Liver (tissue), 9 donors: ENCODE measurements around the gene ETV6. TPM values are rescaled to one million over a fixed set of nuclear protein-coding genes. Genes with fewer than 3 reads are reported as not detected.

Experiments used
- DNase-seq: peaks from one replicate; pipeline ENCODE4 v3.0.0-alpha.2; 2017; ENCODE audit warnings: low spot score
- H3K27ac ChIP-seq, 2 donors: one replicate each; pipeline ENCODE4 v1.7.0; 2013; ENCODE audit warnings: inconsistent platforms in 2 of 2, low read length in 2 of 2, control low read depth in 1 of 2, low read depth in 1 of 2, mild to moderate bottlenecking in 1 of 2
- H3K27me3 ChIP-seq, 4 donors: one replicate each; pipeline versions ENCODE4 v1.6.1 to v1.7.0; 2013; ENCODE audit warnings: low read length in 3 of 4, inconsistent platforms in 1 of 4, mild to moderate bottlenecking in 1 of 4, moderate library complexity in 1 of 4; ENCODE audit not compliant: control insufficient read depth in 4 of 4, insufficient read depth in 4 of 4
- H3K36me3 ChIP-seq, 4 donors: one replicate each; pipeline versions ENCODE4 v1.6.1 to v1.7.0; 2013; ENCODE audit warnings: low read length in 3 of 4, mild to moderate bottlenecking in 3 of 4, low read depth in 1 of 4, moderate library complexity in 1 of 4; ENCODE audit not compliant: control insufficient read depth in 4 of 4, insufficient read depth in 3 of 4
- H3K4me1 ChIP-seq, 4 donors: one replicate each; pipeline versions ENCODE4 v1.6.1 to v1.7.0; 2013; ENCODE audit warnings: low read length in 3 of 4, mild to moderate bottlenecking in 3 of 4, moderate library complexity in 1 of 4; ENCODE audit not compliant: control insufficient read depth in 4 of 4, insufficient read depth in 4 of 4
- H3K4me3 ChIP-seq, 3 donors: one replicate each; pipeline versions ENCODE4 v1.6.1 to v1.7.0; 2013; ENCODE audit warnings: low read length in 3 of 3, control low read depth in 1 of 3, low read depth in 1 of 3, mild to moderate bottlenecking in 1 of 3
- H3K9ac ChIP-seq, 2 donors: one replicate each; pipeline ENCODE4 v1.7.0; 2013; ENCODE audit warnings: low read length in 2 of 2, mild to moderate bottlenecking in 2 of 2, moderate library complexity in 2 of 2, control low read depth in 1 of 2, low read depth in 1 of 2
- H3K9me3 ChIP-seq, 4 donors: one replicate each; pipeline versions ENCODE4 v1.6.1 to v1.7.0; 2013; ENCODE audit warnings: low read length in 3 of 4; ENCODE audit not compliant: control insufficient read depth in 4 of 4
- ATF3 ChIP-seq: IDR thresholded peaks from 2 replicates; pipeline ENCODE4 v1.6.1; 2016; ENCODE audit warnings: antibody characterized with exemption
- CTCF ChIP-seq: fragments of 150-350 bp; IDR thresholded peaks from 2 replicates; pipeline ENCODE4 v1.5.1; 2017; ENCODE audit warnings: improper control_type of control experiment, low read depth, low read length; ENCODE audit not compliant: missing input control
- EGR1 ChIP-seq, 2 donors: IDR thresholded peaks; 2 replicates each; pipeline ENCODE4 v1.6.1; 2016 to 2018; ENCODE audit warnings: antibody characterized with exemption in 2 of 2, low read depth in 2 of 2
- FOXA1 ChIP-seq: IDR thresholded peaks from 2 replicates; pipeline ENCODE4 v1.6.1; 2016; ENCODE audit warnings: antibody characterized with exemption
- FOXA2 ChIP-seq: IDR thresholded peaks from 2 replicates; pipeline ENCODE4 v1.6.1; 2016; ENCODE audit warnings: antibody characterized with exemption
- GABPA ChIP-seq, 2 donors: IDR thresholded peaks in 1 of 2; conservative IDR thresholded peaks in 1 of 2; 2 replicates each; pipeline ENCODE4 v1.6.1; 2016; ENCODE audit warnings: antibody characterized with exemption in 2 of 2, mild to moderate bottlenecking in 1 of 2, moderate library complexity in 1 of 2
- HNF4A ChIP-seq, 2 donors: conservative IDR thresholded peaks; 2 replicates each; pipeline ENCODE4 v1.6.1; 2016; ENCODE audit warnings: antibody characterized with exemption in 2 of 2, mild to moderate bottlenecking in 2 of 2
- HNF4G ChIP-seq: IDR thresholded peaks from 2 replicates; pipeline ENCODE4 v1.6.1; 2016; ENCODE audit warnings: antibody characterized with exemption
- JUND ChIP-seq, 2 donors: IDR thresholded peaks; 2 replicates each; pipeline ENCODE4 v1.6.1; 2016; ENCODE audit warnings: antibody characterized with exemption in 2 of 2
- MAX ChIP-seq: IDR thresholded peaks from 2 replicates; pipeline ENCODE4 v1.6.1; 2016; ENCODE audit warnings: antibody characterized with exemption
- NR2F2 ChIP-seq: IDR thresholded peaks from 2 replicates; pipeline ENCODE4 v1.6.1; 2016; ENCODE audit warnings: antibody characterized with exemption
- RAD21 ChIP-seq, 2 donors: IDR thresholded peaks; 2 replicates each; pipeline ENCODE4 v1.6.1; 2016; ENCODE audit warnings: antibody characterized with exemption in 2 of 2, mild to moderate bottlenecking in 2 of 2
- REST ChIP-seq: IDR thresholded peaks from 2 replicates; pipeline ENCODE4 v1.6.1; 2016; ENCODE audit warnings: antibody characterized with exemption, mild to moderate bottlenecking
- TAF1 ChIP-seq: conservative IDR thresholded peaks from 2 replicates; pipeline ENCODE4 v1.6.1; 2016; ENCODE audit warnings: antibody characterized with exemption, mild to moderate bottlenecking
- YY1 ChIP-seq: IDR thresholded peaks from 2 replicates; pipeline ENCODE4 v1.6.1; 2016; ENCODE audit warnings: antibody characterized with exemption, mild to moderate bottlenecking
- ZBTB33 ChIP-seq: IDR thresholded peaks from 2 replicates; pipeline ENCODE4 v1.6.1; 2016; ENCODE audit warnings: antibody characterized with exemption
- WGBS: extraction: QIAGEN DNeasy Blood & Tissue Kit; methylation state at CpG from one replicate; pipeline ENCODE4 v1.1.7; 2013; 5-methylcytosine and 5-hydroxymethylcytosine counted together
- polyA plus RNA-seq, 2 donors: library from polyadenylated mRNA; stranded (reverse) in 1 of 2; unstranded in 1 of 2; fragments of 200-250 nt in 1 of 2; fragments of >200 nt in 1 of 2; fragmentation: Nextera tagmentation in 1 of 2; extraction: Ambion mirVana in 1 of 2; gene quantifications; one replicate each; pipeline versions ENCODE4 v1.2.1 to v1.2.3, GENCODE V29; 2013 to 2015
- total RNA-seq, 2 donors: library from RNA; depleted of rRNA; stranded (reverse); fragments of >200 nt; gene quantifications; one replicate each; pipeline ENCODE4 v1.2.3, GENCODE V29; 2014
- donor health status: healthy.
- donor health status: healthy.
- donor health status: healthy.
- donor health status: healthy.
- donor health status: healthy.

The ETV6 gene
- total and polyA plus RNA-seq, 4 donors, result 2.0 to 6.2 (median 3.5) TPM

- Histone ChIP-seq H3K36me3 (no peaks in the 10 kb centered on the region), H3K9me3 (no peaks in the 10 kb centered on the region), H3K27me3 (no peaks in the 10 kb centered on the region), H3K27ac (no peak overlapping the region), H3K4me3 (no peak overlapping the region), H3K9ac (no peak overlapping the region), H3K4me1 (no peaks in the 10 kb centered on the region)
- WGBS, result 84% methylated on average over 4 of the region's 4 CpGs
- TF ChIP-seq CTCF, result no peak
- no peak for TF ChIP-seq HNF4A (conservative IDR thresholded peaks at IDR 0.05)
- TF ChIP-seq NR2F2, result no peak
- no peak for TF ChIP-seq EGR1 (IDR thresholded peaks at IDR 0.05; ENCODE audit: low read depth in 2 of 2)
- TF ChIP-seq ZBTB33, result no peak
- no peak for TF ChIP-seq TAF1
- TF ChIP-seq FOXA2, result no peak
- no peak for TF ChIP-seq JUND (IDR thresholded peaks at IDR 0.05)
- no peak for TF ChIP-seq HNF4G
- TF ChIP-seq RAD21 (IDR thresholded peaks at IDR 0.05), result no peak
- TF ChIP-seq REST, result no peak
- TF ChIP-seq ATF3, result no peak
- no peak for TF ChIP-seq YY1
- no peak for TF ChIP-seq FOXA1
- DNase-seq, result no peak
Observed at GRCh38 chr12:11920231-11920630, 270.8 kb downstream of the ETV6 start.

- 31% methylated on average over 1 of the region's 1 CpG for WGBS
- H3K9ac ChIP-seq, result no peak overlapping the region
Observed at GRCh38 chr12:11922361-11922760, 272.9 kb downstream of the ETV6 start.

More at GRCh38 chr12:11922361-11922760, 272.9 kb downstream of the ETV6 start:
- Histone ChIP-seq H3K9me3 (no peaks in the 10 kb centered on the region), H3K4me1 (no peaks in the 10 kb centered on the region), H3K36me3 (no peaks in the 10 kb centered on the region), H3K27ac (no peak overlapping the region), H3K4me3 (no peak overlapping the region), H3K27me3 (no peaks in the 10 kb centered on the region)
- no peak for DNase-seq
- TF ChIP-seq YY1 (no peak), JUND (IDR thresholded peaks at IDR 0.05) (no peak), REST (no peak), ATF3 (no peak), HNF4G (no peak), FOXA2 (no peak), CTCF (no peak), HNF4A (conservative IDR thresholded peaks at IDR 0.05) (no peak), EGR1 (IDR thresholded peaks at IDR 0.05; ENCODE audit: low read depth in 2 of 2) (no peak), FOXA1 (no peak), MAX (no peak), GABPA (IDR thresholded peaks at IDR 0.05 in 1 of 2, conservative IDR thresholded peaks at IDR 0.05 in 1 of 2) (no peak)
